RKO (cell line): ENCODE results near the gene DDHD1.
"Not testable (repeated sequence)": the region's sequence is repeated elsewhere in the genome, so short reads cannot be mapped to it uniquely, and the experiment has no call there.

Experiments used
- DNase-seq: peaks from one replicate; pipeline ENCODE4 v3.0.0-alpha.2; 2016; ENCODE audit warnings: low spot score

DDHD1 gene

GRCh38 chr14:53152887-53153701 lies at the start of gene DDHD1:
DDHD1 (minus strand) TSS chr14:53153323; CDS start chr14:53153098, 225 bp downstream.
- peak; percentile 81 for DNase-seq

DNA sequence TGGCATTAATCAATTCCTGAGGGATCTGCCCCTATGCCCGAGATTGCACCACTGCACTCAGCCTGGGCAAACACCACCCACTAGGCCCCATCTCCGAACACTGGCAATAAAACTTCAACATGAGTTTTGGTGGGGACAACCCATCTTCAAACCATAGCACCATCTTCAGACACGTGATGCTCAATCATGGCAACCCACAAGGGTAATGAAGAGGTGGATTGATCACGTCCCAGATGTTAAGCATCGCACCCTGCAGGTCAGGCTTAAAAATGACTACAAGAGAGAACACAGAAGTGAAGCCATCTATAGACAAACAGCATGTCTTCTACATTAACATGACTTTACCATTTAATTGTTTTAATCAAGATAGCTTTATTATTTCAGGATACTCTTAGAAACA lies 42.8 kb upstream of the DDHD1 start:
- no peak for DNase-seq

DNA sequence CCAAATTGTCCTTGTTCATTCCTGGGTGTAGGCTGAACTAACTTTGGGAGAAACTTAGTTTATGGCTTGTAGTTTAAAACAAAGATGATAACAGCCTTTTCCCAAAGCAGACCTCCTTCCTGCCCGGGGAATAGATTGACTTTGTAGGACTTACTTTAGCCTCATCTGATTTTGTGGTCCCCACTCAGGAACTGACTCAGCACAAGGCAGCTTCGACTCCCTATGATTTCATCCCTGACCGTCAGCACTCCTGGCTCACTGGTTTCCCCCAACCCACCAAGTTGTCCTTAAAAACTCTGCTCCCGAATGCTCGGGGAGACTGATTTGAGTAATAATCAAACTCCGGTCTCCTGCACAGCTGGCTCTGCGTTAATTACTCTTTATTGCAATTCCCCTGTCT lies 40.1 kb upstream of the DDHD1 start:
- DNase-seq: no peak

GRCh38 chr14:53192052-53192760 lies 39.1 kb upstream of the DDHD1 start:
- DNase-seq: no peak

- no peak for DNase-seq
Measured at GRCh38 chr14:53190938-53191337, 37.8 kb upstream of the DDHD1 start.

GRCh38 chr14:53187921-53188463 lies 34.9 kb upstream of the DDHD1 start:
- no peak for DNase-seq

GRCh38 chr14:53186532-53186931 lies 33.4 kb upstream of the DDHD1 start:
- no peak for DNase-seq

GRCh38 chr14:53183611-53184010 lies 30.5 kb upstream of the DDHD1 start:
- DNase-seq: no peak

- no peak for DNase-seq
Measured at GRCh38 chr14:53183056-53183455, 29.9 kb upstream of the DDHD1 start.

GRCh38 chr14:53181463-53182081 lies 28.4 kb upstream of the DDHD1 start:
- not testable (repeated sequence) for DNase-seq

DNA sequence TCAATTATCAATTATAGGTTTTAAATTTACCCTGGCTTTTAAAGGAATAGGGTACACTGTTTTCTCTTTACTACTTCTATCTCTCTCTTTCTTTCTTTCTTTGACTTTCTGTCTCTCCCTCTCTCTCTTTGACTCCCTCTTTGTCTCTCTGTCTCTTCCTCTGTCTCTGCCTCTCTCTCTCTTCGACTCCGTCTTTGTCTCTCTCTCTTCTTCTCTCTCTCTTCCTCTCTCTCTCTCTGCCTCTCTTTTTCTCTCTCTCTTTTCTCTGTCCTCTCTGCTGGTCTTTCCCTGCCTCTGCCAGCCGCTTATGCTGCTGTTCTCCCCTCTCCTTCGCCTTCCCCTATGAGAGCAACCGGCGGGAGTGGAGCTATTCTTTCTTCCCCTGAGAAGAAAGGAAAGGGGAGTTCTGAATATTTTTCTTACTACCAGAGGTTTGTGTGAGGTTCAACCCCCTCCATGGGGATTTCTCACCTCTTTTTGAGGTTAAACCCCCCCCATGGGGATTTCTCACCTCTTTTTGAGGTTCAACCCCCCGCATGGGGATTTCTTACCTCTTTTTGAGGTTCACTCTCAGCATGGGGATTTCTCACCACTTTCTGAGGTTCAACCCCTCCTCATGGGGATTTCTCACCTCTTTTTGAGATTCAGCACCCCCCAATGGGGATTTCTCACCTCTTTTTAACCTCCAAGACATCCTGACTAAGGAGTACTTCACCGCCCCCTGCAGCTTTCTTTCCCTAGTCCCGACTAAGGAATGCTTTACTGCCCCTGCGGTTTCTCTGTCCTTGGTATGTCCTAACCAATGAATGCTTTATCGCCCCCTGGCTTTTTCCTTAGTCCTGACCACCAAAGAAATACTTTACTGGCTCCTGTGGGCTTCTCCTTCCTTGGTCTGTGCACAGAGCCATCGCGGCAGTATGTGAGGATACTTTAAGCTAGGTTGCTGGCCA lies 27.4 kb upstream of the DDHD1 start:
- DNase-seq: no peak

DNA sequence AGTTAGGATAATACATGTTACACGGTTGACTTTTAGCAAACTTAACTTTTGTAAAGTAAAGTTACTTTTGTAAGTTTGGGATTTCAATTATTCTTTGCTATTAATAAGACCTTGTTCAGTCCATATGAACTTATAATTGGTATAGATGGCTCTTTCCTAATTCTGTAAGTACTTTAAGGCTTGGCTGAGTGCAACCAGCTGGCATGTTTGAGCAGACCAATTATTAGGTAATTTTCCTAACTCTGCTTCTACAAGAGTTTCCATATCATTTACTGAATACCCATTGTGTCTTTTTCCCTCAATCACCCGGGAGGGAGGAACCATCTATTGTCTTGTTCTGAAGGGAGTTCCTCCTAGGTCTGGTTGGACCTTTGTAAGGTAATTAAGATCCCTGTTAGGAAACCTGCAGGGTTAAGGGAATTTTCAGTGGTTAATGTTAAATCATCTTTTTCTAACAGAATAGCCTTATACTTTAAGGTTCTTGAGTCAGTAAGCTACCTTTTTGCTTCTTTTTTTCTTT lies 26.4 kb upstream of the DDHD1 start:
- not testable (repeated sequence) for DNase-seq

DNA sequence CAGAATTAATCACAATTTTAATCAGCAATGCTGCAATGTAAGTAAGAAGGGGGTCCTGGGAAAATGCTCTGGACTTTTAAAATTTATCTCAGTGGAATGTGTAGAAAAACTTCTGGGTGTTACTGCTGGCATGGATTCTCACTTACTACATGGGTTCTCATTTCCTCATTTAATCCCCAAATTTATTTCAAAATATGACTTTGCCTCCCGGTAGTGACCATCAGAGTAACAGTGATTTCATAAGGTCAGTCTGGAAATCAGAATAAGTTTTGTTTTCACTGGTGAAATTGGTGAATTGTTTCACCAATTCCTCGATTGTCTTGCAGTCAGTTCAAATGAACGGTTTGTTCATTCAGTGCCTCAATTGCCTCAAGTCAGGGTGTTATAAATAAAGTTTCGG lies 22.3 kb upstream of the DDHD1 start:
- DNase-seq: no peak

DNA sequence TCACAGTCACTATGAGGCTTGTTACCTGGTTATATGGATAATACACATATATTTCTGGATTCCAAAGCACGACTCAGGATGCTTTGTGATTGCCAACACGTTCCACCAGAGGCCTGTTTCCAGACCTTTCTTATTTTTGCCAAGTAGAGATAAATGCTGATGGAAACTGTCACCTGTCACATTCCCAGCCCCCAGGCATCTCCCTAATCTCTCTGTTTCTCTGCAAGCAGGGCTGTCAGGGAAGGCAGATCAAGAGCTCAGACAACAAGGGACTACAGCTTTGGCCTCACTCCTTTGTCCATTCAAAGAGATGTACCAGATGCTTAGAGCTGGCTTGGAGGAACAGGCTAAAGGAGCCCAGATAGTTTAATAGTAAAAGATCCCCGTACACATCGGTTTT lies 21.8 kb upstream of the DDHD1 start:
- DNase-seq: no peak

DNA sequence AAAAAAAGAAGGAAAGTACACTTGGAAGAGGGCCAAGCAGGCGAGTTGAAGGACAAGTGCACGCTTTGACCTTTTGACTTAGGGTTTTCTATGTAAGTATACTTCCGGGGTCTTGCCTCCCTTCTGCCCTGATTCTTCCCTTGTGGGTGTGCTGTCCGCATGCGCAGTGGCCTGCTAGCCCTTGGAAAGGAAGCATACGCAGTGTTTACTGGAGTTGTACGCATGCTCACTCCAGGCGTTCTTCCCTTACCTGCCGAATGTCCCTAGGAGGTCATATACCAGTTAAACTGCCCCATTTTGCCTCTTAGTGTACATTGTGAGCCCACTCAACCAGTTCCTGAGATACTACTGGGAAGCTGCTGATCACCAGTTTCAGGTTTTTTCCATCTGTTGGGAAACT lies 15.7 kb upstream of the DDHD1 start:
- DNase-seq: no peak

DNA sequence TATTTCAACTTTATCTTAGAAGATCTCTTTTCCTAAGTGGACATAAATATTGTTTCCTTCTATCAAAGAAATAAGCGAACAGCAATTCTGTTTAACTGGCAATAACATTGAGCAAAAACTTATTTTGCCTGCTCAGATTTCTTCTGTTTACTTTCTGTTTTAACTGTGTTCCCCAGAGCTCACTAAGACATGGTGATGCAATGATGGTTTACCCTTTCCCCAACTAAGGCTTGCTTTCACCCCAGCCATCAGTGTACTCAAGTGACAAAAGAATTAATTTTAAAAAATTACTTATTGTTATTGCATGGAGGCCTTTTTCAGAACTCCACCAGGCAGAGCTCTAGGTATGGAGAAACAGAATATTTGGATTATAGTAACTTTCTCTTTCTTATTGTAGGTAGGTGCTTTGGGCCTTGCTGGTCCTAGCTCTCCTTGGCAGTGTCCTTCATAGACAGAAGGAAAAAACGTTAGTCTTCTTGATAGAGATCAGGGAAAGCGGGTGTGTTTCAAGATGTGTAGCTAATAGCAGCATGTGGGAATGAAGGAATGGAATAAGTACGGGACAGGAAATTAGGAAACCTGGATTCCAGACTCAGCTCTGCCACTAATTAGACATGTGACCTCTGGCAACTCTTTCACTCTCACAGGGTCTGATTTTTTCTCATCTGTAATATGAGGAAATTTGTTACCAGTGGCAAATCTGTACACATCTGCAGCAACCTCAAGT lies 14.6 kb upstream of the DDHD1 start:
- DNase-seq: no peak

GRCh38 chr14:53161758-53162435 lies 8.8 kb upstream of the DDHD1 start:
- no peak for DNase-seq

GRCh38 chr14:53156238-53156637 lies 3.1 kb upstream of the DDHD1 start:
- no peak for DNase-seq

- no peak for DNase-seq
Measured at GRCh38 chr14:53153702-53154112, 584 bp upstream of the DDHD1 start.
